Measurements from ENCODE around the gene ANKRD11. TPM values are rescaled to one million over a fixed set of nuclear protein-coding genes. Genes with fewer than 3 reads are reported as not detected.
A peak's percentile ranks its signal among the peaks of the same experiment; 100 is the strongest.
"Not testable (repeated sequence)": the region's sequence is repeated elsewhere in the genome, so short reads cannot be mapped to it uniquely, and the experiment has no call there.

ANKRD11 gene
- total RNA-seq, 2 donors from 2014 or later, result 197 to 251 TPM

- Mint-ChIP-seq H3K4me1 (peaks cover 38% of the 10 kb centered on the region), H3K27ac (peak overlapping the region; percentile 71), H3K27me3 (no peaks in the 10 kb centered on the region), H3K36me3 (ENCODE audit: low read depth) (peaks cover 2% of the 10 kb centered on the region), H3K4me3 (peak overlapping the region; percentile 49)
- DNase-seq, result no peak
- ATAC-seq, result no peak
- no peaks in the 10 kb centered on the region for H3K9me3 ChIP-seq (ENCODE audit: control insufficient read depth, low read length, poor library complexity, severe bottlenecking)
Observed at GRCh38 chr16:89393738-89394406, 96.5 kb downstream of the ANKRD11 start.

- H3K27ac Mint-ChIP-seq, result peak overlapping the region; percentile 71
- ATAC-seq, result no peak
- no peaks in the 10 kb centered on the region for H3K27me3 Mint-ChIP-seq
- peaks cover 40% of the 10 kb centered on the region for H3K4me1 Mint-ChIP-seq
- H3K4me3 Mint-ChIP-seq, result peak overlapping the region; percentile 77
- no peak for DNase-seq
- H3K9me3 ChIP-seq (ENCODE audit: control insufficient read depth, low read length, poor library complexity, severe bottlenecking), result no peaks in the 10 kb centered on the region
- H3K36me3 Mint-ChIP-seq (ENCODE audit: low read depth), result peaks cover 2% of the 10 kb centered on the region
Observed at GRCh38 chr16:89392881-89393737, 97.3 kb downstream of the ANKRD11 start.

GRCh38 chr16:89390224-89390583 lies 100.2 kb downstream of the ANKRD11 start:
- H3K36me3 Mint-ChIP-seq (ENCODE audit: low read depth); H3K9me3 ChIP-seq (ENCODE audit: control insufficient read depth, low read length, poor library complexity, severe bottlenecking); ATAC-seq; DNase-seq; H3K27me3 Mint-ChIP-seq: not testable (repeated sequence)
- Mint-ChIP-seq H3K27ac (peak overlapping the region; percentile 49), H3K4me1 (peaks cover 43% of the 10 kb centered on the region), H3K4me3 (peak overlapping the region; percentile 50)

GRCh38 chr16:89389504-89390223 lies 100.7 kb downstream of the ANKRD11 start:
- not testable (repeated sequence) for H3K4me3 Mint-ChIP-seq

GRCh38 chr16:89388536-89388935 lies 101.8 kb downstream of the ANKRD11 start:
- Mint-ChIP-seq H3K4me1 (peaks cover 39% of the 10 kb centered on the region), H3K27me3 (no peaks in the 10 kb centered on the region), H3K27ac (peak overlapping the region; percentile 87), H3K4me3 (peak overlapping the region; percentile 71), H3K36me3 (ENCODE audit: low read depth) (peaks cover 2% of the 10 kb centered on the region)
- DNase-seq, result no peak
- no peak for ATAC-seq
- H3K9me3 ChIP-seq (ENCODE audit: control insufficient read depth, low read length, poor library complexity, severe bottlenecking), result no peaks in the 10 kb centered on the region

More at GRCh38 chr16:89389504-89390223, 100.7 kb downstream of the ANKRD11 start:
- not testable (repeated sequence) for H3K36me3 Mint-ChIP-seq (ENCODE audit: low read depth); ATAC-seq; H3K27ac Mint-ChIP-seq; H3K9me3 ChIP-seq (ENCODE audit: control insufficient read depth, low read length, poor library complexity, severe bottlenecking); H3K27me3 Mint-ChIP-seq; DNase-seq
- H3K4me1 Mint-ChIP-seq, result peaks cover 37% of the 10 kb centered on the region

- H3K9me3 ChIP-seq (ENCODE audit: control insufficient read depth, low read length, poor library complexity, severe bottlenecking), result no peaks in the 10 kb centered on the region
- Mint-ChIP-seq H3K4me3 (peak overlapping the region; percentile 71), H3K27me3 (no peaks in the 10 kb centered on the region), H3K4me1 (peaks cover 49% of the 10 kb centered on the region), H3K27ac (peak overlapping the region; percentile 87), H3K36me3 (ENCODE audit: low read depth) (peaks cover 2% of the 10 kb centered on the region)
- DNase-seq (no peak), ATAC-seq (no peak)
Observed at GRCh38 chr16:89386306-89387185, 103.8 kb downstream of the ANKRD11 start.

GRCh38 chr16:89385712-89386111 lies 104.6 kb downstream of the ANKRD11 start:
- ATAC-seq (no peak), DNase-seq (no peak)
- no peaks in the 10 kb centered on the region for H3K27me3 Mint-ChIP-seq
- no peaks in the 10 kb centered on the region for H3K9me3 ChIP-seq (ENCODE audit: control insufficient read depth, low read length, poor library complexity, severe bottlenecking)
- H3K4me1 Mint-ChIP-seq, result peaks cover 55% of the 10 kb centered on the region
- peak overlapping the region; percentile 87 for H3K27ac Mint-ChIP-seq
- peaks cover 2% of the 10 kb centered on the region for H3K36me3 Mint-ChIP-seq (ENCODE audit: low read depth)
- H3K4me3 Mint-ChIP-seq, result peak overlapping the region; percentile 25

- Mint-ChIP-seq H3K27me3 (no peaks in the 10 kb centered on the region), H3K27ac (peak overlapping the region; percentile 87), H3K36me3 (ENCODE audit: low read depth) (no peaks in the 10 kb centered on the region), H3K4me1 (peaks cover 64% of the 10 kb centered on the region), H3K4me3 (peak overlapping the region; percentile 87)
- ATAC-seq (no peak), DNase-seq (no peak)
- no peaks in the 10 kb centered on the region for H3K9me3 ChIP-seq (ENCODE audit: control insufficient read depth, low read length, poor library complexity, severe bottlenecking)
Observed at GRCh38 chr16:89384282-89384681, 106.1 kb downstream of the ANKRD11 start.

- DNase-seq, result no peak
Observed at GRCh38 chr16:89383095-89384003, 107.0 kb downstream of the ANKRD11 start.

GRCh38 chr16:89382555-89382954 lies 107.8 kb downstream of the ANKRD11 start:
- peaks cover 61% of the 10 kb centered on the region for H3K4me1 Mint-ChIP-seq
- ATAC-seq; DNase-seq; H3K36me3 Mint-ChIP-seq (ENCODE audit: low read depth); H3K9me3 ChIP-seq (ENCODE audit: control insufficient read depth, low read length, poor library complexity, severe bottlenecking); H3K27me3 Mint-ChIP-seq: not testable (repeated sequence)
- H3K27ac Mint-ChIP-seq, result peak overlapping the region; percentile 87
- H3K4me3 Mint-ChIP-seq, result peak overlapping the region; percentile 79

More at GRCh38 chr16:89383095-89384003, 107.0 kb downstream of the ANKRD11 start:
- Mint-ChIP-seq H3K4me1 (peaks cover 62% of the 10 kb centered on the region), H3K36me3 (ENCODE audit: low read depth) (no peaks in the 10 kb centered on the region), H3K27ac (peak overlapping the region; percentile 87), H3K4me3 (peak overlapping the region; percentile 79), H3K27me3 (no peaks in the 10 kb centered on the region)
- no peaks in the 10 kb centered on the region for H3K9me3 ChIP-seq (ENCODE audit: control insufficient read depth, low read length, poor library complexity, severe bottlenecking)
- ATAC-seq, result peak; percentile 53

- H3K27me3 Mint-ChIP-seq, result no peaks in the 10 kb centered on the region
Observed at GRCh38 chr16:89381788-89382187, 108.6 kb downstream of the ANKRD11 start.

More at GRCh38 chr16:89381788-89382187, 108.6 kb downstream of the ANKRD11 start:
- Mint-ChIP-seq H3K36me3 (ENCODE audit: low read depth) (peaks cover 2% of the 10 kb centered on the region), H3K4me1 (peaks cover 64% of the 10 kb centered on the region), H3K4me3 (peak overlapping the region; percentile 36), H3K27ac (peak overlapping the region; percentile 43)
- no peak for DNase-seq
- no peak for ATAC-seq
- no peaks in the 10 kb centered on the region for H3K9me3 ChIP-seq (ENCODE audit: control insufficient read depth, low read length, poor library complexity, severe bottlenecking)
